Spleen (tissue), 7 donors: Measurements from ENCODE around the gene NRIP2.

Source experiments
- POLR2A ChIP-seq, 3 donors: fragments of 450-650 bp; IDR thresholded peaks; one replicate each; pipeline ENCODE4 v1.5.1; 2017; ENCODE audit warnings: antibody characterized with exemption in 3 of 3, mild to moderate bottlenecking in 1 of 3
- TF ChIP-seq, protein P1 (sequence below), 11 experiments: fragments of 200-600 bp in 7 of 11; fragments of 450-650 bp in 4 of 11; sonication (generic) in 4 of 11; IDR thresholded peaks in 8 of 11; conservative IDR thresholded peaks in 3 of 11; 1 replicate in 7 of 11; 2 replicates in 4 of 11; pipeline versions ENCODE4 v1.4.0 to v1.8.0; 2016 to 2021; ENCODE audit warnings: antibody characterized with exemption in 11 of 11, inconsistent platforms in 4 of 11, mild to moderate bottlenecking in 1 of 11
- donor health status: DM: no; HTN: no; CAD: no; lungs with moderate emphysema.
- donor health status: DM: no; HTN: no; CAD: no.
- donor health status: DM: no; HTN: no; CAD: no.

DNA sequence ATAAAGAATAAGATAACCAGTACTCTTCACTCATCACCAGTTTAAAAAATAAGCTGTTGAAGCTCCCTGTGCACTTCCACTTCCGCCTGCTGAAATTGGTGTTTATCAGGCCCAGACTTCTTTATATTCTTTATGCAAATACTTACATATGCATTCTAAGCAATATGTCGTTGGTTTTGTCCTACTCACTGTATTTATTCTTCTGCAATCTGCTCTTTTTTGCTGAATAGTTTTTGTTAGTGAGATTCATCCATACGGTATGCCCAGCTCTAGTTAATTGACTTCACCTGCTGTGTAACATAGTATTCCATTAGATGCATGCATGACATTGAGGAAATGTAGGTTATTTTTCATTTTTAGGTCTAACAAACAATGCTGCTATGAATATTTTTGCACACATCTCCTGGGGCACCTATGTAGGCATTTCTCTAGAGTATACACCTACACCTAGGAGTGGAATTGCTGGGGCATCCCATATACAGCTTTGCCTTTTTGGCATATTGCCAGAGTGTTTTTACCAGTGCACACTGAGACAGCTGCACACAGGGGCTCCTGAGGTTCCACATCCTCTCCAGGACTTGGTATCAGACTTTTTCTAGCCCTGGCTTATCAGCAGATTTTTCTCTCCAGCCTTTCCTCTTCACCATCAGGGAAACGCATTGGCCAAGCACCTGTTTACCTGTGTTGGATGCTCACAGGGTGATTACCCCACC lies 1.0 kb upstream of the NRIP2 start:
- TF ChIP-seq, protein P1, sequence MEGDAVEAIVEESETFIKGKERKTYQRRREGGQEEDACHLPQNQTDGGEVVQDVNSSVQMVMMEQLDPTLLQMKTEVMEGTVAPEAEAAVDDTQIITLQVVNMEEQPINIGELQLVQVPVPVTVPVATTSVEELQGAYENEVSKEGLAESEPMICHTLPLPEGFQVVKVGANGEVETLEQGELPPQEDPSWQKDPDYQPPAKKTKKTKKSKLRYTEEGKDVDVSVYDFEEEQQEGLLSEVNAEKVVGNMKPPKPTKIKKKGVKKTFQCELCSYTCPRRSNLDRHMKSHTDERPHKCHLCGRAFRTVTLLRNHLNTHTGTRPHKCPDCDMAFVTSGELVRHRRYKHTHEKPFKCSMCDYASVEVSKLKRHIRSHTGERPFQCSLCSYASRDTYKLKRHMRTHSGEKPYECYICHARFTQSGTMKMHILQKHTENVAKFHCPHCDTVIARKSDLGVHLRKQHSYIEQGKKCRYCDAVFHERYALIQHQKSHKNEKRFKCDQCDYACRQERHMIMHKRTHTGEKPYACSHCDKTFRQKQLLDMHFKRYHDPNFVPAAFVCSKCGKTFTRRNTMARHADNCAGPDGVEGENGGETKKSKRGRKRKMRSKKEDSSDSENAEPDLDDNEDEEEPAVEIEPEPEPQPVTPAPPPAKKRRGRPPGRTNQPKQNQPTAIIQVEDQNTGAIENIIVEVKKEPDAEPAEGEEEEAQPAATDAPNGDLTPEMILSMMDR (IDR thresholded peaks at IDR 0.05 in 8 of 11, conservative IDR thresholded peaks at IDR 0.05 in 3 of 11), result no peak
- no peak for TF ChIP-seq POLR2A (IDR thresholded peaks at IDR 0.05)
